HepG2 (cell line): ENCODE results near the gene FOXA3. TPM values are rescaled to one million over a fixed set of nuclear protein-coding genes. Genes with fewer than 3 reads are reported as not detected.

Source experiments
- AKAP8 ChIP-seq: sonication (generic); formaldehyde crosslinking; IDR thresholded peaks from 2 replicates; pipeline ENCODE4 v1.5.1; 2020; ENCODE audit warnings: mild to moderate bottlenecking, missing genetic modification reagents
- FOSL1 ChIP-seq: sonication (generic); formaldehyde crosslinking; IDR thresholded peaks from 2 replicates; pipeline ENCODE4 v1.9.0; 2021; ENCODE audit warnings: missing genetic modification reagents, borderline replicate concordance
- FOXP1 ChIP-seq, 2 experiments: fragments of 450-650 bp in 1 of 2; IDR thresholded peaks; 2 replicates each; pipeline ENCODE4 v1.6.1; 2017 to 2018; ENCODE audit warnings: antibody characterized with exemption in 1 of 2
- JUN ChIP-seq: sonication (generic); formaldehyde crosslinking; IDR thresholded peaks from 2 replicates; pipeline ENCODE4 v1.4.0; 2020; ENCODE audit warnings: mild to moderate bottlenecking, missing genetic modification reagents
- NFE2L2 ChIP-seq: fragments of 150-350 bp; IDR thresholded peaks from 2 replicates; pipeline ENCODE4 v1.6.1; 2014; ENCODE audit warnings: low read length
- NR1H2 ChIP-seq: sonication (generic); formaldehyde crosslinking; IDR thresholded peaks from 2 replicates; pipeline ENCODE4 v1.8.1; 2022; ENCODE audit warnings: low read depth, missing genetic modification reagents, borderline replicate concordance
- NR2F1 ChIP-seq, 2 experiments: fragments of 450-650 bp in 1 of 2; formaldehyde crosslinking in 1 of 2; IDR thresholded peaks; 2 replicates each; pipeline versions ENCODE4 v1.5.0 to v1.6.1; 2016 to 2020; ENCODE audit warnings: mild to moderate bottlenecking in 1 of 2, missing compliant biosample characterization in 1 of 2, missing genetic modification reagents in 1 of 2, moderate library complexity in 1 of 2
- PITX1 ChIP-seq: sonication (generic); formaldehyde crosslinking; IDR thresholded peaks from 2 replicates; pipeline ENCODE4 v1.5.1; 2020; ENCODE audit warnings: mild to moderate bottlenecking, missing genetic modification reagents
- SRSF4 ChIP-seq: fragments of 200-400 bp; formaldehyde crosslinking; IDR thresholded peaks from one replicate; pipeline ENCODE4 v1.6.1; 2018; ENCODE audit warnings: mild to moderate bottlenecking, low read depth, low read length, moderate library complexity; ENCODE audit not compliant: poor library complexity, severe bottlenecking
- ZBTB21 ChIP-seq: sonication (generic); formaldehyde crosslinking; IDR thresholded peaks from 2 replicates; pipeline ENCODE4 v1.4.0; 2020; ENCODE audit warnings: missing genetic modification reagents
- ZNF296 ChIP-seq: sonication (generic); formaldehyde crosslinking; conservative IDR thresholded peaks from 2 replicates; pipeline ENCODE4 v1.5.0; 2020; ENCODE audit warnings: mild to moderate bottlenecking, missing genetic modification reagents
- ZNF782 ChIP-seq: sonication (generic); formaldehyde crosslinking; IDR thresholded peaks from 2 replicates; pipeline ENCODE4 v1.4.0; 2020; ENCODE audit warnings: missing genetic modification reagents, mild to moderate bottlenecking, borderline replicate concordance
- ZNF878 ChIP-seq: sonication (generic); formaldehyde crosslinking; IDR thresholded peaks from 2 replicates; pipeline ENCODE4 v1.8.1; 2023; ENCODE audit warnings: mild to moderate bottlenecking, missing genetic modification reagents, moderate library complexity
- polyA plus RNA-seq, 8 experiments: library from polyadenylated mRNA; depleted of rRNA in 3 of 8; stranded (reverse) in 7 of 8; unstranded in 1 of 8; fragments of >200 nt; fragmentation: Illumina TruSeq in 4 of 8; extraction: Trizol in 4 of 8; gene quantifications; 2 replicates each; pipeline versions ENCODE4 v1.2.1 to v1.2.3, GENCODE V29; 2011 to 2016; ENCODE audit warnings: low read depth in 4 of 8, missing spikeins in 1 of 8, mixed read lengths in 1 of 8; ENCODE audit not compliant: insufficient read depth in 1 of 8
- total RNA-seq, 5 experiments: library from RNA; depleted of rRNA; stranded (reverse); fragments of >200 nt; fragmentation: Illumina TruSeq; extraction: Trizol; gene quantifications; 2 replicates each; pipeline ENCODE4 v1.2.3, GENCODE V29; 2016; ENCODE audit warnings: low read depth in 1 of 5
- TF ChIP-seq, protein P1 (sequence below): sonication (generic); formaldehyde crosslinking; IDR thresholded peaks from 2 replicates; pipeline ENCODE4 v1.8.0; 2022; ENCODE audit warnings: missing genetic modification reagents, mild to moderate bottlenecking, moderate library complexity, borderline replicate concordance
- TF ChIP-seq, protein P2 (sequence below): sonication (generic); formaldehyde crosslinking; IDR thresholded peaks from 2 replicates; pipeline ENCODE4 v1.5.1; 2020; ENCODE audit warnings: mild to moderate bottlenecking, moderate library complexity, missing genetic modification reagents
- TF ChIP-seq, protein P3 (sequence below): sonication (generic); formaldehyde crosslinking; IDR thresholded peaks from 2 replicates; pipeline ENCODE4 v1.5.0; 2020; ENCODE audit warnings: mild to moderate bottlenecking, missing genetic modification reagents, borderline replicate concordance

Gene FOXA3
- total and polyA plus RNA-seq, 2 of the 13 experiments (the other 11 are each of a cell fraction or from before 2014, with no cell fraction given) = 29.8 to 47.6 TPM

DNA sequence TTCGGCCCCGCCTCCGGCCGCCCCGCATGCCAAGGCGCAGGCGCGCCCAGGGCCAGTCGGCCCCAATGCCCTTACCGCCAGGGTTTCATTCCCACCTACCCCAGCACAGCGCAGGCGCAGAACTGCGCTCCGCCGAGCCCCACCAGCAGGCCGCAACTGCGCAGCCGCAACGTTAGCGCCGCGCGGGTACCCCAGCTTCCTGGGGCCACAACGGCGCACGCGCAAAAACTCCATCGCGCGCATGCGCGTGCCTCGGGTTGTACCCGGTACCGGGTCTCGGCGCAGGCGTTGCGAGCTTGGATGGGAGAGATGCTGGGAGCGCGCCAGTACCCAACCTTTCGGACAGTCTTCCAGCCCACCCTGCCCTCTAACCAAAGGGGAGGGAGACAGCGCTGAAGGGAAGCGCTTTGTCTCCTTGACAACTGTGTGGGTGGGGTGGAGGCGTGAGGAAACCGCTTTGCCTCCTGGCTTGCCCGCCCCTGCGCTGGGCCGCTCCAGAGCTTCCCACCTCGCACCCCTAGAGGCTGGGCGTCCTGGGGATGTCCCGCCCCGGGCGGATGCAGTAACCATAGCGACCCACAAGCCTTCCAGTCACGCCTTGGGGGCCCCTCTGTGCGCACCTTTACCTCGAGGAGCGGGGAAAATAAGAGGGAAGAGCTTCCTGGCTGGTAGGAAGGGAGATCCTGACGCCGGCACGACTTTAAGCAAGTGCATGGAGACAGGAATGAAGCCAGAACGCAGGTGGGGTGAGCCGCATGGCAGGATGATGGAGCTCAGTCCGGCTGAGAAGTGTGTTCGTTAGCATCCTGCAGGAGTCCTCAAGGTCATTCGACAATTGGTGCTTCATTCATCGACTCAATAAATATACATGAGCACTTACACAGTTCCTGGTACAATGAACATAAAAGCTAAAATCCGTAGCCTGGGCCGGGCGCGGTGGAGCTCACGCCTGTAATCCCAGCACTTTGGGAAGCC, 38.8 kb downstream of the FOXA3 start (continued):
- TF ChIP-seq FOXP1 (IDR thresholded peaks at IDR 0.05) = no peak
- no peak for TF ChIP-seq FOXP1 (CRISPR knock-in tag; IDR thresholded peaks at IDR 0.05)
- TF ChIP-seq NR2F1 (CRISPR knock-in tag; IDR thresholded peaks at IDR 0.05) = no peak
- no peak for TF ChIP-seq NR1H2 (CRISPR knock-in tag)
- TF ChIP-seq ZBTB21 (CRISPR knock-in tag) = no peak
- TF ChIP-seq, protein P1, sequence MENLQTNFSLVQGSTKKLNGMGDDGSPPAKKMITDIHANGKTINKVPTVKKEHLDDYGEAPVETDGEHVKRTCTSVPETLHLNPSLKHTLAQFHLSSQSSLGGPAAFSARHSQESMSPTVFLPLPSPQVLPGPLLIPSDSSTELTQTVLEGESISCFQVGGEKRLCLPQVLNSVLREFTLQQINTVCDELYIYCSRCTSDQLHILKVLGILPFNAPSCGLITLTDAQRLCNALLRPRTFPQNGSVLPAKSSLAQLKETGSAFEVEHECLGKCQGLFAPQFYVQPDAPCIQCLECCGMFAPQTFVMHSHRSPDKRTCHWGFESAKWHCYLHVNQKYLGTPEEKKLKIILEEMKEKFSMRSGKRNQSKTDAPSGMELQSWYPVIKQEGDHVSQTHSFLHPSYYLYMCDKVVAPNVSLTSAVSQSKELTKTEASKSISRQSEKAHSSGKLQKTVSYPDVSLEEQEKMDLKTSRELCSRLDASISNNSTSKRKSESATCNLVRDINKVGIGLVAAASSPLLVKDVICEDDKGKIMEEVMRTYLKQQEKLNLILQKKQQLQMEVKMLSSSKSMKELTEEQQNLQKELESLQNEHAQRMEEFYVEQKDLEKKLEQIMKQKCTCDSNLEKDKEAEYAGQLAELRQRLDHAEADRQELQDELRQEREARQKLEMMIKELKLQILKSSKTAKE (CRISPR knock-in tag) = no peak
- TF ChIP-seq ZNF782 (CRISPR knock-in tag) = no peak
- TF ChIP-seq, protein P2, sequence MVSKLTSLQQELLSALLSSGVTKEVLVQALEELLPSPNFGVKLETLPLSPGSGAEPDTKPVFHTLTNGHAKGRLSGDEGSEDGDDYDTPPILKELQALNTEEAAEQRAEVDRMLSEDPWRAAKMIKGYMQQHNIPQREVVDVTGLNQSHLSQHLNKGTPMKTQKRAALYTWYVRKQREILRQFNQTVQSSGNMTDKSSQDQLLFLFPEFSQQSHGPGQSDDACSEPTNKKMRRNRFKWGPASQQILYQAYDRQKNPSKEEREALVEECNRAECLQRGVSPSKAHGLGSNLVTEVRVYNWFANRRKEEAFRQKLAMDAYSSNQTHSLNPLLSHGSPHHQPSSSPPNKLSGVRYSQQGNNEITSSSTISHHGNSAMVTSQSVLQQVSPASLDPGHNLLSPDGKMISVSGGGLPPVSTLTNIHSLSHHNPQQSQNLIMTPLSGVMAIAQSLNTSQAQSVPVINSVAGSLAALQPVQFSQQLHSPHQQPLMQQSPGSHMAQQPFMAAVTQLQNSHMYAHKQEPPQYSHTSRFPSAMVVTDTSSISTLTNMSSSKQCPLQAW = peak; percentile 83
- no peak for TF ChIP-seq FOSL1 (CRISPR knock-in tag)
- TF ChIP-seq ZNF878 (CRISPR knock-in tag) = no peak
- no peak for TF ChIP-seq AKAP8 (CRISPR knock-in tag)
- TF ChIP-seq NFE2L2 = no peak
- no peak for TF ChIP-seq SRSF4
- TF ChIP-seq, protein P3, sequence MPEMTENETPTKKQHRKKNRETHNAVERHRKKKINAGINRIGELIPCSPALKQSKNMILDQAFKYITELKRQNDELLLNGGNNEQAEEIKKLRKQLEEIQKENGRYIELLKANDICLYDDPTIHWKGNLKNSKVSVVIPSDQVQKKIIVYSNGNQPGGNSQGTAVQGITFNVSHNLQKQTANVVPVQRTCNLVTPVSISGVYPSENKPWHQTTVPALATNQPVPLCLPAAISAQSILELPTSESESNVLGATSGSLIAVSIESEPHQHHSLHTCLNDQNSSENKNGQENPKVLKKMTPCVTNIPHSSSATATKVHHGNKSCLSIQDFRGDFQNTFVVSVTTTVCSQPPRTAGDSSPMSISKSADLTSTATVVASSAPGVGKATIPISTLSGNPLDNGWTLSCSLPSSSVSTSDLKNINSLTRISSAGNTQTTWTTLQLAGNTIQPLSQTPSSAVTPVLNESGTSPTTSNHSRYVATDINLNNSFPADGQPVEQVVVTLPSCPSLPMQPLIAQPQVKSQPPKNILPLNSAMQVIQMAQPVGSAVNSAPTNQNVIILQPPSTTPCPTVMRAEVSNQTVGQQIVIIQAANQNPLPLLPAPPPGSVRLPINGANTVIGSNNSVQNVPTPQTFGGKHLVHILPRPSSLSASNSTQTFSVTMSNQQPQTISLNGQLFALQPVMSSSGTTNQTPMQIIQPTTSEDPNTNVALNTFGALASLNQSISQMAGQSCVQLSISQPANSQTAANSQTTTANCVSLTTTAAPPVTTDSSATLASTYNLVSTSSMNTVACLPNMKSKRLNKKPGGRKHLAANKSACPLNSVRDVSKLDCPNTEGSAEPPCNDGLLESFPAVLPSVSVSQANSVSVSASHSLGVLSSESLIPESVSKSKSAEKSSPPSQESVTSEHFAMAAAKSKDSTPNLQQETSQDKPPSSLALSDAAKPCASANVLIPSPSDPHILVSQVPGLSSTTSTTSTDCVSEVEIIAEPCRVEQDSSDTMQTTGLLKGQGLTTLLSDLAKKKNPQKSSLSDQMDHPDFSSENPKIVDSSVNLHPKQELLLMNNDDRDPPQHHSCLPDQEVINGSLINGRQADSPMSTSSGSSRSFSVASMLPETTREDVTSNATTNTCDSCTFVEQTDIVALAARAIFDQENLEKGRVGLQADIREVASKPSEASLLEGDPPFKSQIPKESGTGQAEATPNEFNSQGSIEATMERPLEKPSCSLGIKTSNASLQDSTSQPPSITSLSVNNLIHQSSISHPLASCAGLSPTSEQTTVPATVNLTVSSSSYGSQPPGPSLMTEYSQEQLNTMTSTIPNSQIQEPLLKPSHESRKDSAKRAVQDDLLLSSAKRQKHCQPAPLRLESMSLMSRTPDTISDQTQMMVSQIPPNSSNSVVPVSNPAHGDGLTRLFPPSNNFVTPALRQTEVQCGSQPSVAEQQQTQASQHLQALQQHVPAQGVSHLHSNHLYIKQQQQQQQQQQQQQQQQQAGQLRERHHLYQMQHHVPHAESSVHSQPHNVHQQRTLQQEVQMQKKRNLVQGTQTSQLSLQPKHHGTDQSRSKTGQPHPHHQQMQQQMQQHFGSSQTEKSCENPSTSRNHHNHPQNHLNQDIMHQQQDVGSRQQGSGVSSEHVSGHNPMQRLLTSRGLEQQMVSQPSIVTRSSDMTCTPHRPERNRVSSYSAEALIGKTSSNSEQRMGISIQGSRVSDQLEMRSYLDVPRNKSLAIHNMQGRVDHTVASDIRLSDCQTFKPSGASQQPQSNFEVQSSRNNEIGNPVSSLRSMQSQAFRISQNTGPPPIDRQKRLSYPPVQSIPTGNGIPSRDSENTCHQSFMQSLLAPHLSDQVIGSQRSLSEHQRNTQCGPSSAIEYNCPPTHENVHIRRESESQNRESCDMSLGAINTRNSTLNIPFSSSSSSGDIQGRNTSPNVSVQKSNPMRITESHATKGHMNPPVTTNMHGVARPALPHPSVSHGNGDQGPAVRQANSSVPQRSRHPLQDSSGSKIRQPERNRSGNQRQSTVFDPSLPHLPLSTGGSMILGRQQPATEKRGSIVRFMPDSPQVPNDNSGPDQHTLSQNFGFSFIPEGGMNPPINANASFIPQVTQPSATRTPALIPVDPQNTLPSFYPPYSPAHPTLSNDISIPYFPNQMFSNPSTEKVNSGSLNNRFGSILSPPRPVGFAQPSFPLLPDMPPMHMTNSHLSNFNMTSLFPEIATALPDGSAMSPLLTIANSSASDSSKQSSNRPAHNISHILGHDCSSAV (CRISPR knock-in tag) = no peak
- 0 out of 2 replicates have a peak, but pooled peaks have one; percentile 3 for TF ChIP-seq PITX1 (CRISPR knock-in tag)
- no peak for TF ChIP-seq JUN (CRISPR knock-in tag)
- TF ChIP-seq ZNF296 (CRISPR knock-in tag) = no peak
